A204.1 (cell line): ENCODE measurements around the gene NFAM1.

Source experiments
- FAIRE-seq: peaks from 2 replicates; lab custom pipeline; 2012; peaks lifted over from hg19 to GRCh38; lab: Jason Lieb, UNC

The NFAM1 gene, protein sequence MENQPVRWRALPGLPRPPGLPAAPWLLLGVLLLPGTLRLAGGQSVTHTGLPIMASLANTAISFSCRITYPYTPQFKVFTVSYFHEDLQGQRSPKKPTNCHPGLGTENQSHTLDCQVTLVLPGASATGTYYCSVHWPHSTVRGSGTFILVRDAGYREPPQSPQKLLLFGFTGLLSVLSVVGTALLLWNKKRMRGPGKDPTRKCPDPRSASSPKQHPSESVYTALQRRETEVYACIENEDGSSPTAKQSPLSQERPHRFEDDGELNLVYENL

GRCh38 chr22:42432020-42432596 lies at the start of gene NFAM1:
Gene NFAM1, minus strand, starts transcription at chr22:42432403. Its CDS starts 46 bp downstream, at chr22:42432357.
- FAIRE-seq: no peak

DNA sequence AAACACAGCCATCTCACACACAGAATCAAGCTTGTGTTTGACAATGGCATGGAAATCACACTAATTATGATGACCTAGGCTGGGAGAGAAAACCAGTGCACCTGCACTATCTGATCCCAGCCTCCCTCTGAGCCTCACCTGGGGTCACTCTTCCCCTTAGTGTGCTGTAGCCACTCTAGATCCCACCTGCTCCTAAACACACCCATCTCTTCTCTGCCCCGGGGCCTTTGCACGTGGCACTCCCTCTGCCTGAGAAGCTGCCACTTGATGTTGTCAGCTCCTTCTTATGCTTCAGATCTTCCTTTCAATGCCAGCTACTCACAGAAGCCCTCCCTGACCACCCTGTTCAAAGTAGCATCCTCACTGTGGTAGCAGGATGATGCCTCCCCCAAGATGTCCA lies 42.9 kb upstream of the NFAM1 start:
- FAIRE-seq: no peak

DNA sequence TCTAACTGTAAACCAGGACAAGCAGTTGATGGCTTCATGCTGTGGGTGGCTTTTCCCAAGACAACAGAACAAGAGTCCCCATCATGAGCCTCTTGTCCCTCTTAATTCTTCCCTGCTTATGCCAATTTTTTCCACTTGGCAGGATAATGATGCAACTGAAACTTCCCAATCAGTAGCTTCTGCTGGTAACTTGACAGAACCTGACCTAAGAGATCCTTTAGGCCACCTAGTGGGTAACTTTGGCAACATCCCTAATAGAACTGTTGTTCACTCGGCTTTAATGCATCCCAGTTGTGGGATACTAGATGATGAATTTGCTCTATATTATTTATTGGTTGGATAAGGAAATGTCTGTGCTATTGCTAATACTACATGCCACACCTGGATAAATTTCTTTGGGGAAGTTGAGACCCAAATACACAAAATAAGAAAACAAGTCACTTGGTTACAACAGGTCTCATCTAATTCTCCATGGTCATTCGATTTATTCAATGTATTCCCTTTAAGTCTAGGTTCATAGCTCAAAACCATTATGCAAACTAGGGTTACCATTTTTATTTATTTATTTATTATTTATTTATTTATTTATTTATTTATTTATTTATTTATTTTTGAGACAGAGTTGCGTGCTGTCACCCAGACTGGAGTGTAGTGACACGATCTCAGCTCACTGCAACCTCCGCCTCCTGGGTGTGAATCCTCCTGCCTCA lies 41.4 kb upstream of the NFAM1 start:
- peak; percentile 89 for FAIRE-seq

DNA sequence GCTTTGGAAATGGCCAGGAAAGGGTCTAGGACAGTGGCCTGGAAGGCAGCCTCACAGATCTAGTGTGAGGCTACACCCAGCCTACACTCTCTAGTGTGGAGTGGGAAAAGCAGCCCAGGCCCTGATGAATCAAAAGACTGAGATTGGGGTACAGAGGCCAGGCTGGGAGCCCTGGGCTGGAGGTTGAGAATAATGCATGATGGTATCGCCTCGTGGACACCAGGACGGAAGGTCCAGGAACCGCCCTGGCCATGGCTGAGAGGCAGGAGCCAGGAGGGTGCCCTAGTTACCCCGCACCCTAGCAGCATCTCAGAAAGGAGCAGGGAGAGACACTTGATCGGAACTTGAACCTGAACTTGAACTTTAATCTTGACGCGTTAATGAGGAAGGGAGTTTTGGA lies 40.5 kb upstream of the NFAM1 start:
- no peak for FAIRE-seq

GRCh38 chr22:42471441-42471840 lies 39.2 kb upstream of the NFAM1 start:
- FAIRE-seq: no peak

DNA sequence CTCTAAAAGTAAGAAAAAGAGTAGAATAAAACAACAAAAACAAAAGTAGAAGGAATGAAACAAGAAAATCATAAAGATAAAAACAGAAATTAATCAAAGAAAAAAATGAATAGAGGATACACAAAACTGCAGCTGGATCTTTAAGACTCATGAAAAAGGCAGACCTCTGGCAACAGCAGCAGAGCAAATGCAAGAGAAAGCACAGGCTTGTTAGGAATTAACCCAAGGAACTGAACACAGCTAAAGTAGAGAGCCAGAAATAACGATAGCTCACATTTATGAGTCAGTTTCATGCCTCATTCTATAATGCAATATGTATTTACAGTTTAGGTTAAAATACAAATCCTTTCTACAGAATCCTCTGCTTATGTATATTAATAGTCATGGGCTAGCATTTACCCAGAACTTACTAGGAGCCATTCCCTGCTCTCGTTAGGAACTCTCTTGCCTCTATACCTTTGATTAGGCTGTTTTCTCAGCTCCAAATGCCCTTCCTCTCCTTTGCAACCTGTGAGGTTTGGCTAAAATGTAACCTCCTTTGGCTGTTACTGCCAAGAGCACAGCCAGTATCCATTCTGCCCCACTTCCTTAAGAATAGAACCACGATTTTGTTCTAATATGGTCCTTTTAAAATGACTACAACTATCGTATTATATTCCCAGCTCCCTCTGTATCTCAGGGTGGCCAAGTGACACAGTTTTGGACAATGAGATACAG lies 38.3 kb upstream of the NFAM1 start:
- FAIRE-seq: no peak

GRCh38 chr22:42468841-42469240 lies 36.6 kb upstream of the NFAM1 start:
- no peak for FAIRE-seq

DNA sequence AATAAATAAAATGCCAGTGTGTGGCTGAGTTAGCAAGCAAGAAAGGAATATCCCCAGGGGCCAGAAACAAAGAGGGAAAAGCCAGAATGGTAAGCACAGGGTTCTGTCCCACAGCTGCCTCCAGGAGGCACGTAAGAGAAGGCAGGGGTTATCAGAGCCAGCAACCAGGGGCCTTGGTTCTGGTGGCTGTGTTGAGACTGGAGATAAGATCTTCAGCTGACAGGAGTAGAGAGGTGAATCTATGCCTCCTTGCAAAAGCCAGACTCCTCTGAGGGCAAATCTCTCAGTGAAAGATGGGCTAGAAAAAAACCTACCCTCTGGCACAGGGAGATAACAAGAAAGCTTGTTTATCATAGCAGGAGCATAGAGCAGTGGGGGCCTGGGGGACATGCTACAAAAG lies 29.8 kb upstream of the NFAM1 start:
- FAIRE-seq: no peak

DNA sequence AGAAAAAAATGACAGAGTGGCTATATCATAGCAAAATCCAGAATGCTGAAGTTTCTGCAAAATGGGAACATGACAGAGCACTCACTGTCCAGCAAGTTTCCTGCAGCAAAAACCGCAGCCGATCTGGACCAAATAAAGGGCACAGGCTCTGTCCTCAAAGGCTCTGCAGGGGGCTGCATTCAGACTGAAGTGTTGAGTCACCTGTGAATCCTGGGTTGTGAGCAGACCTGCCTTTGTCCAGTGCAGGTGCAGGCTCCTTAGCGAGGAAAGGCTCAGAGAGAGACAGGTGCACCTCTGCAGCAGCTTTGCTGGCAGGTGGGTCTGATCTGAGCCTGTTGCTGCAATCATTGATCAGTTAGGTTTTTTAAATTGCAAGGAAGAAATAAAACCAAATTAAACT lies 29.3 kb upstream of the NFAM1 start:
- no peak for FAIRE-seq

GRCh38 chr22:42459287-42460063 lies 27.3 kb upstream of the NFAM1 start:
- FAIRE-seq: no peak

DNA sequence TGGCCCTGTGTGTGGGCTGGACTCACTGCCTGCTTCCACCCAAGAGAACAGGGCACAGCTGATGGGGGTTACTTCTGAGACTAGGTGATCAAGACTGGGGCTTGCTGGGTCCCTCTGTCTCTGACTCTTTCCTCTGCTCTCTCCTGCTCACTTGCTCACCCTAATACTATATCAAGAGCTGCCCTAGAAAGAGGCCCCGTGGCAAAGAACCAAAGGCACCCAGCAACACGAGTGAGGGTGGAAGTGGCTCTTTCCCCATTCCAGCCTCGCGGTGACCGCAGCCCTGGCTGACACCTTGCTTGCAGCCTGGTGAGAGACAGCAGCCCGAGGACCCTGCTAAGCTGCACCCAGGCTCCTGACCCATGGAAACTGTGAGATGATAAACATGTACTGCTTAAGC lies 20.7 kb upstream of the NFAM1 start:
- no peak for FAIRE-seq

DNA sequence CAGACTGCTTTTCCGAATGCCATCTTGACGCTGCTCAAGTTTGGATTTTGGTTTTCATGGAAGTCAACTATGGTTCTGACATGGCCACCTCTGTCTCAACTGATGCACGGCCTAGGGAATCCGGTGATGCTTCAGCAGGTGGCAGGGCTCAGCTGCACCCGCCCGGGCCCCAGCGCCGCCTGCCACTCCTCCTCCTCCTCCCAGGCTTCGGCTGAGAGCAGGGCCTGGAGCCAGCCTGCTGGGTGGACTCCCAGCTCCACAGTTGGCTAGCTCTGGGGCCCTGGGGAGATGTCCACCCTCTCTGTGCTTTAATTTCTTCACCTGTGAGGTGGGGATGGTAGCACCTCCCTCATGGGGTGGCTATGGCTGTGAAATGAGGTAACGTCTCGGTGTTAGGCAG lies 20.3 kb upstream of the NFAM1 start:
- no peak for FAIRE-seq

- no peak for FAIRE-seq
These were observed 19.4 kb upstream of the NFAM1 start for GRCh38 chr22:42451499-42452145.

DNA sequence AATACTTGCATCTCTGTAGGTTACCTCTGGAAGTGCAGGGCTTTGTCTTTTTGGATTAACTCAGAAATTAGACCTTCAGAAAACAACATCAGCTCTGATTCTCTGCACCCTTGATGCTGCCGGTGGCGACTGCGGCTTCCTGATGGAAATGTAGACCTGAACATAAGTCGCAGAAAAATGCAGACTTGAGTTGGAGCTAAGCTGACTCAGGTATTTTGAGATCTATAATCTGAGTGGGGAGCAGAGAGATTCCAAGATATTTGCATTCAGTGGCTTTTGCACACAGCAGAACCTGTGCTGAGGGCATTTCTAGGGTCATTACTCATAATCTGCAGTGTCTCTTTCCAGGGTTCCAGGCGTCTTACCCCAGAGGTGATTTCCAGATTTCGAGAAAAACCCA lies 18.7 kb upstream of the NFAM1 start:
- no peak for FAIRE-seq

DNA sequence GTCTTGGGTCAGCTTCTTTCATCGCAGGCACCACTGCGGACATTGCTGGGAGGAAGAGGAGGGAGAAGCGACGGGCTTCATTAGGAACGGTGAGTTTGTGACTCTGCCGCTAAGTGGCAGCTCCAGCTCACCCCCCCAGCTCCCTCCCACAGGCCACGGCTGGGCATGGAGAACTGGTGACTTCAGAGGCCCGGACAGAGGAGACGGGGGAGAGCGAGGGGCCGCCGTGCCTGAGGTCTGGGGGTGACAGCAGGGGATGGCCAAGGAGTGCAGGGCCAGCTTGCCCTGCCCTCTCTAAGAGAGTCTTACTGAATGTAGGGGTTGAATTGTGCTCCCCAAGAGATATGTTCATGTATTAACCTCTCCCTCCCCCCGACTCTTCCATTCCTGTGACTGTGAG lies 13.9 kb upstream of the NFAM1 start:
- FAIRE-seq: no peak

- no peak for FAIRE-seq
These were observed 12.1 kb upstream of the NFAM1 start for GRCh38 chr22:42444077-42444904.

DNA sequence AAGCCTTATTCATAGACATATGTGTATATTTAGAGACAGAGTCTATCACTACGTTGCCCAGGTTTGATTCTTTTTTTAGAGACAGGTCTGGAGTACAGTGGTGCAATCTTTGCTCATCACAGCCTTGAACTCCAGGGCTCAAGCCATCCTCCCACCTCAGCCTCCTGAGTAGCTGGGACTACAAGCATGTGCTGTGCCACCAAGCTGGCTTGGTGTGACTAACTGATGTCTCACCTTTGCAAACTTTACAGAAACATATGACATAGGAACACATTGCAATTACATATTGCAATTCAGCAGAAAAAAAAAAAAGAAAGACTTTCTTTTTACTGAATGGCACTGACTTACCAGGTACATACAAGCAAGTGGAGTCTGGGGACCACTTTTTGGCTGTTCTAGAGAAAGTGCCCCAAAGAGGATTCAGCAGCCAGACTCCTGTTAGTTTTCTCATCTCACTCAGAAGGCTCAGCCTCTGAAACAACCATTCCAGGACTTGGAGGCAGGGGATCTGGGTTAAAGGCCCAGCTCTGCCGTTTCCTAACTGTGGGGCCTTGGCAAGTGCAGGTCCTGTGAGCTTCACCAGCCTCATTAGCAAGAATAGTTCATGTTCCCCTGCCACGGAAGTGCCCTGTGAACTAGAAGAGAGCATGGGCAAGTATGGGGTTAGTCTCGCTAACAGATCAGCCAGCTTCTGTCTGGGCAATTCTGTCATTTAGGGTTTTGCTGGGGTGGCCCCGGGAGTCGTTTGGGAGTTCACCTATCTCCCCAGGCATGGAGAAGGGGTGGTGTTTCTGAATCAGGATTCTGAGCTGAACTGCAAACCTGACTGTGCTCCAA lies 11.3 kb upstream of the NFAM1 start:
- FAIRE-seq: no peak

DNA sequence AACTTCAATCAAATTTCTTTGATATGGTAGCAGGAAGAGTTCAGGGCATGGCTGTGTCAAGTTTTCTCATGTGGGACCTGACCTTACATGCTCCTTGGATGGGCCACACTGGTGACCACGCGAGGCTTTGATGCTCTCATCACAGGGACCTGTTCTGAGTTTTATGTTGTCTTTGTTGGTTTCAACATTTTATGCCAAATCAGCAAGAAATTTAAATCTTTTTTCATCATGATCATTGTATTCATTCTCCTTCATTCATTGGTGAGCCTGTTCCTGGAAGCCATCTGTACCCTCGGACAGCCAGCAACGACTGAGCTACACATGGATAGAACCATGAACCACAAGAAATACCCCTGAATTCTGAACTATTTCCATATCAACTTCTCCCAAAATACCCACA lies 10.5 kb upstream of the NFAM1 start:
- FAIRE-seq: no peak

- FAIRE-seq: no peak
These were observed 8.5 kb upstream of the NFAM1 start for GRCh38 chr22:42440728-42441127.
